HG03575 (cell line): ENCODE data around the gene BBS1.
"Not testable (repeated sequence)": the region's sequence is repeated elsewhere in the genome, so short reads cannot be mapped to it uniquely, and the experiment has no call there.

ENCODE experiments used
- ATAC-seq: cut with Tn5 transposase; IDR thresholded peaks from one replicate; pipeline ENCODE4 v1.9.1; 2021; ENCODE audit not compliant: unreplicated experiment, insufficient number of reproducible peaks, low FRiP score; ENCODE audit errors: extremely low read depth

BBS1 gene

DNA sequence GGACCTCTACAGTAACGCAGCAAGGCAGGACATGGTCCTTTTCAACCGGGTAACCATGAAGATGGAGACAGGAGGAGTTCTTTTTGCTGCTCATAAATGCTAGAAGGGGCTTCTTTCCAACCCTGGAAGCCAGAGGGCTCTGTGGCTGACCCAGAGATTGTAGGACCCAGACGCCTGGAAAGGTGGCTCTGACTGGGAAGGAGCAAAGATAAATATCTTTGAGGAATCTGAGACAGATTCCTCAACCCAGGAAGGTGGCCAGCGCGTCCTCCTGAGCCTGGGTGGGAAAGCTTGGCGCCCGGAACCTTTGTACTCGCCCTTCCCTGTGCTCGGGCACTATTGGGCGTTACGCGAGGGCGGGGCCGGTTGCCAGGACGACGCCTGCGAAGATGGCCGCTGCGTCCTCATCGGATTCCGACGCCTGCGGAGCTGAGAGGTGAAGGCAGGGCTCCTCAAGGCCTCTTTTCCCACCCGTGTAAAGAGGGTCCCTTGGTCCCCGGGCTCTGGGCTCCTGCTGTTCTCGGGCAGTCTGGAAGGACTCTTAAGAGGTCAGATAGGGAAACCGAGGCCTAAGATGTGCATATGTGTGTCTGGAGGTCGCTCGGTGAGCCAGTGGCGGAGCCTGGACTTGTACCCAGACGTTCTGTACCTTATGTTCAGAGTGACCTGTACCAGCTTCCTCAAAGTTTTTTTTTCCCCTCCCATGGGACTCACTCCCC, at the start of gene BBS1:
Gene BBS1, plus strand, starts transcription at position 365 of the 719 bp plus-strand sequence. Its CDS starts 25 bp downstream, at position 390.
- no peak for ATAC-seq

DNA sequence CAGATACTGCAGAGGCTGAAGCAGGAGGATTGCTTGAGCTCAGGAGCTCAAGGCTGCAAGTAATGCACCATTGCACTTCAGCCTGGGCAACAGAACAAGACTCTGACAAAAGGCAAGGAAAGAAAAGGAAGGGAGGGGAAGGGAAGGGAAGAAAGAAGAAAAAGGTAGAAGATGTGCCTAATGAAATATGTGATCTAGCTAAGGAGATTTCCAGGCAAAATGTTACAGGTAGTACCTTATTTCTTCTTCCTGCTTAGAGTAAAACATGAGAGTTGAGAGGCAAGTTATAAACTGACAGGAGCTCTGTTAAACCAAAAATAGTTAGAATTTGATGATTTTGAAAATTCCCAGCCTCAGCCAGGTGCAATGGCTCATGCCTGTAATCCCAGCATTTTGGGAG, 48.4 kb upstream of the BBS1 start:
- ATAC-seq = no peak

DNA sequence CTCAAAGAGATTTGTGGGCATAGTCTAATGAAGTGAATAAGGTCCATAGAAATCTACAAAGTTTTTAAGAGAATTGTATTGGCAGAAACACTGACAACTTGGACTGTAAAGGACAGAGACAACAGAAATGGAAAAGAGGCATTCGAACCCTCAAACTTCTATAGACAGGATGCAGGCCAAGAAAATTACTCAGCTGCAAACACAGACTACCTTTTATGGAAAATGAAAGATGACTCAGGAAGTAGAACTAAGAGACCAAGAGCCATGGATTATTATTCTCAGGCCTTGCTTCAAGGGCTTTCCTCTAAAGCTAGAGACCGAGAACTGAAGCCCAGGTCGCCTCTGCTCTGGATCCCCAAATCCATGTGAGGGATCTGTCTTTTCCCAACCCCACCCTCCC, 47.5 kb upstream of the BBS1 start:
- no peak for ATAC-seq

DNA sequence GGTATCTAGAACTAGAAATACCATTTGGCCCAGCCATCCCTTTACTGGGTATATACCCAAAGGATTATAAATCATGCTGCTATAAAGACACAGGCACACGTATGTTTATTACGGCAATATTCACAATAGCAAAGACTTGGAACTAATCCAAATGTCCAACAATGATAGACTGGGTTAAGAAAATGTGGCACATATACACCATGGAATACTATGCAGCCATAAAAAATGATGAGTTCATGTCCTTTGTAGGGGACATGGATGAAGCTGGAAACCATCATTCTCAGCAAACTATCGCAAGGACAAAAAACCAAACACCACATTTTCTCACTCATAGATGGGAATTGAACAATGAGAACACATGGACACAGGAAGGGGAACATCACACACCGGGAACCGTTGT, 46.3 kb upstream of the BBS1 start:
- not testable (repeated sequence) for ATAC-seq

DNA sequence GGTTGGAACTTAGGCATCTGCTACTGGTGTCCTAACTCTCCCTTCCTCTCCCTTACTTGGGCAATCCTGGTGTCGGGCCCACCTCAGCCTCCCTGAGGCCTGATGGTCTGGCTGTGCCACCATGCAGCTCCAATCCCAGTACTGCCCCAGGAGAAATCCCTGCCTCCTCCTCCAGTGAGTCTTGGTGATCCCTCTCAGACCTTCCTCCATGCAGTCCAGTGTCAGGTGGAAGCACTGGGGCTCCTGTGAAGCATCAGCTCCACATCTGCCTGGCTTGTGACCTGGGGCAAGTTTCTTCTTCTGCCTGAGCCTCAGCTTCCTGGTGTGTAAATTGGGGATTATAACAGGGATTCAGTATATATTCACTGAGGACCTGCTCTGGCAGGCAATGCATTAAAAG, 45.5 kb upstream of the BBS1 start:
- ATAC-seq = no peak

DNA sequence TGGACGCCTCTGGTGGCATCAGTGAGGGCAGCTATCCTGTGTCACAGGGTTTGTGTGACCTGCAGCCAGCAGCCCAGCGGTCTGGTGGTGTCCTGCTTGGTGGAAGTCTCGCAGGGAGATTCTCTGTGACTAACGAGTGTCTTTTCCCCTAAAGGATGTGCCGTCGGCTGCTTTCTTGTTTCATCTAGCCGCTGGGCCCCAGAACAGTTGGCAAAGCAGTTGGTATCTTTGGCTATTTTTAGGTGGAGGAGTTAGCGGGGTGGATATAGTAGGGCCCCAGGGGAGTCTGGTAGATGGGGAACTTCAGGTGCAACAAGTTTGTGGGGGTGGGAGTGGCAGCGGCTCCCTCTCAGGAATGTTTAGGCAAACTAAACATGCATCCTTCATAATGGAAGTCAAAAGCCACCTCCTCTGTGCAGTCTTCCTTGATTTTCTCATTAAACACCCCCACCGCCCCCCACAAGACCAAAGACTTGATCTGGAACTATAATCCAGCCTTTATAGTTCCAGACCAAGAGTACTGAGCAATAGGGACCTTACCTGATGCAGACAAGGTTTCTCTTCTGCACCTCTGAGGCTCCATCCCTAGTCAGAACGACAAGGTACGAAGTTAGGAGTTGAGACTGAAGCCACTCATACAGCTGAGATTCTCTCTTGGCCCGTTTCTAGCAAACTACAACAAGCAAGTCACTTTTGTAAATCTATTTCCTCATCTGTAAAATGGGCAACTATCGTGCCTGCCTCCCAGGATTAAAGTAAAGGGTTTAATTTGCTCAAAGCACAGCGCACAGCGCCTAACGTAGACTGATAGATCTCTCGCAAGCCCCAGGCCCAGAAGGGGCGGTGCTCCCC, 44.8 kb upstream of the BBS1 start:
- ATAC-seq = no peak

DNA sequence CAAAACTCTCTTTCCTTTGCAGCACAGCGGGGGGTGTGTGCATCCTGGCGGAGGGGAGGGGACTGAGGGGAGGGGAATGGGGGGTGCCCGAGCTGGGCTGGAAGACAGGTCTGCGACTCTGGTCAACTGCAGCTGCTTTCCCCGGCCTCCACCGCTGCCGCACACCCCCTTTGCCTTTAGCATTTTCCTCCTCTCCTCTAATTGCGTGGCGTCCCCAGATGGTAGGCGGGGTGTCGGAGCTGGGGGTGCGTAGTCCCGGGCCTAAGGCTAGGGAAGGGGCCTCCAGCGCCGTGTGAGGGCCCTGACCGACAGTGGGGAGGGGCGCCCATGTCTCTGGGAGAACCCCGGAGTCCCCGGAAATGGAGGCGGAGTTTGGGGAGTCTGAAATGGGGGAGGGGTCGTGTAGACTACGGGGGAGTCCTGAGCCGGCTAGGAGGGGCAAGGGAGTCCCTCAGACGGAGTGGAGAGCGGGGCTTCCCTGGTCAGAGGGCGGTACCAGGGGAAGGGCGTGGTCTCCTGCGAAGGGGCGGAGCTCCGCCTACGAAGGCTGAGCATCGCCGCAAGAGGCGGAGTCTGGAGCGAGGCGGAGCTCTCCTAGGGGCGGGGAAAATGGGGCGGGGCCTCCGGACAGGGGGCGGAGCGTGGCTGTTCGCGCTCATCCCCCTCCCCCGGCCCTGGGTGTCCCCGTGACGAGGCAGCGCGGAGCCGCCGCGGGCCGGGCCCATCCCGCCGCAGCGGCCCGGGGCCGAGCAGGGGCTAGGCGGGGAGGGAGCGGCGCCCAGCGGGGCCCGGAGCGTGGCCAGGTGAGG, 44.0 kb upstream of the BBS1 start, which contains the start of gene PELI3:
Gene PELI3, plus strand, starts transcription at position 681 of the 809 bp plus-strand sequence. CDS start 1,224 bp downstream, outside the sequence.
- no peak for ATAC-seq

DNA sequence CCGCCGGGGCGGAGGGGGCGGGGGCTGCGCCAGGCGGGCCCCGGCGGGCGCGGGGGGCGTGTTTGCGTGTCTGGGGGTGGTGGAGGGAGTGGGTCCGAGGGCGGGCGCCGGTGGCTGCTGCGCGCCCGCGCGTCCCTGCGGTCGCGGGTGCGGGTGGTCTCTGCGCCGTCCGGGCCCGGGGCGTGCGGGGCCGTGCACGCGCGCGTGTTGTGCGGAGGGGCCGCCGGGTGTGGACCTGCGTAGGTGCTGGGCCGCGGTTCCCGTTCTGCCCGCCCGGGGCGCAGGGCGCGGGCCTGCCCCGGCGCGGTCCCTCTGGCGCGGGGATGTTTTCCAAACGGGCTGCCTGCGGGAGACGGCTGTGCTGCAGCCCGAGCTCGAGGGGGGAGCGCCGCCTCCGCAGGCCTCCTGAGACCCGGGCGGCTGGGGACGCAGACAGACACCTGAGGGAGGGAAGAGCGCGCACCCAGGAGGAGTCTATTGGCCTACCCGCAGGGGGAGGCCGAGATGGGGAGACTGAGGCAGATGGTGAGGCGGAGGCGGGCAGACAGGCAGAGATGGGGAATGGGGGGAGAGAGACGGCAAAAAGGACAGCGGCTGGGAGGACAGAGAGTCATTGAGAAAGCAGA, 43.3 kb upstream of the BBS1 start:
- no peak for ATAC-seq

DNA sequence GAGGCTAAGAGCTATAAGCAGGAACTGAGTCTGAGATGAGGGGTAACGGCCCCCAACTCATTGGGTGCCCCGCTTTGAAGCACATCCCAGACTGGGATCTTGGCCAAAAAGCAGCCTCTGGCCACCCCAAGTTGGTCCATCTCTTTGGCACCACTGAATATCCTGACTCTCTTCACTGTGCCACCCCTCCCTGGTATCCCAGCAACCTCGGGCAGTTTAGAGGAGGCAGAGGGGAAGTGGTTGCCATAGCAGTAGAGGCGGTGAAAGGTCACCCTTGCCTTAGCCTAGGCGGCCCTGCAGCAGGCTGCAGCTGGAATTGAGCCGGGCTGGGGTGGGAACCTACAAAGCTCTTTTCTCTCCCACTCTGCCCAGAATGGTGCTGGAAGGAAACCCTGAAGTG, 42.7 kb upstream of the BBS1 start:
- ATAC-seq = no peak

DNA sequence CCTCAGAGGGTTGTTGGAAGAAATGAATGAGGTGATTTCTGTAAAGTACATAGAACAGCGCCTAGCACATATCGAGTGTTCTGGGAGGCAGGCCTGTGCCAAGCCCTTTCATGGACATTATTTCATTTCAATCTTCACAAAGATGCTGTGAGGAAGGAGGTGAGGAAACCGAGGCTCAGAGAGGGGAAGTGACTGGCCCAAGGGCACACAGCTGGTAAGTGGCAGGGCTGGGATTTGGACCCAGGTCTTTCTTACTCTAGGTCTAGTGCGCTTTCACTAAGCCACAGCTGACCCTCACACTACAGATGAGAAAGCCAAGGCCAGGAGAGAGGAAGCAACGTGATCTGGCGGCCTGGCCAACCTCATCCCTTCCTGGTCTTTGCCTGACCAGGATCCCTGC, 41.7 kb upstream of the BBS1 start:
- no peak for ATAC-seq

DNA sequence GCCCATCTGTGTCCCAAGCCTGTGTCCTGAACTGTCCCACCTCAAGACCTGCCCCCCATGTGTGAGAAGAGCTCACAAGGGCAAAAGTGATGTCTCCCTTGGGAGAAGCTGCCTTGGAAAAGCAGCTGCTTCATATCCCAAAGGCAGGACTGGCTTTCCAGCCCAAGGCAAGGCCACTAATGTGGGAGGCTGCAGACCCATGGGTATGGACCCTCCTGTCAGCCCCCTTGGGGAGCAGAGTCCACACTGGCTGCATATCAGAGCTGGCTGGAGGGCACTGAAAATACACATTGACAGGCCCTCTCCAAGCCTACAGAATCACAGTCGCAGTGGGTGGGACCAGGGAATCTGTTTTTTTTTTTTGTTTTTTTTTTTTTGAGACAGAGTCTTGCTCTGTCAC, 41.0 kb upstream of the BBS1 start:
- ATAC-seq = no peak

DNA sequence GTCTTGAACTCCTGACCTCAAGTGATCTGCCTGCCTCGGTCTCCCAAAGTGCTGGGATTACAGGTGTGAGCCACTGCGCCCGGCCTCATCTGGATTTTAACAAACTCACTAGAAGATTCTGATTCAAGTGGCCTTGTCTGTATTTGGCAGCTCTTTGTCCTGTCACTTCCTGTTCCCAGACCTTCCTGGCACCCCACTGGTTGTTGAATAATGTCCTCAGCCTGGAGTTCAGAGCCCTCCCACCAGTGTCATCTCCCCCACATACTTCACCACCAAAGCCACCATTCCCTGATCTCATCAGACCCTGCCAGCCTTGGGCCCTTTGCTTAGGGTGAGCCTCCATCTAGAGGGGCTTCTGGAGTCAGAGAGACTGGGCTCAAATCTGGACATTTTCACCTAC, 40.4 kb upstream of the BBS1 start:
- no peak for ATAC-seq

DNA sequence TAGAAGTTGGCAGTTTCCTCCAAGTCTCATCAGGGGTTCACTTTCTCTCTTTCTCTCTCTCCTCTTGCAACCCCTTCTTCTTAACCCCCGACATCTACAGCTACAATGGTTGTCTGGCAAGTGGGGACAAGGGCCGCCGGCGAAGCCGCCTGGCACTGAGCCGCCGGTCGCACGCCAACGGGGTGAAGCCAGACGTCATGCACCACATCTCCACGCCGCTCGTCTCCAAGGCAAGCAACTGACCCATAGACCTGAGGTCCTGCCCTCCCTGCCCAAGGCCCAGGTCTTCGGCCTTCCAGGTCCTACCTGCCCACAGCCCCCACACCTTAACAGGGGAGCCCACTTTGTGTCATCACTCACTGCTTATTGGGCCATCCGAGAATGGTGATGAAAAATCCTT, 39.3 kb upstream of the BBS1 start:
- ATAC-seq = no peak

DNA sequence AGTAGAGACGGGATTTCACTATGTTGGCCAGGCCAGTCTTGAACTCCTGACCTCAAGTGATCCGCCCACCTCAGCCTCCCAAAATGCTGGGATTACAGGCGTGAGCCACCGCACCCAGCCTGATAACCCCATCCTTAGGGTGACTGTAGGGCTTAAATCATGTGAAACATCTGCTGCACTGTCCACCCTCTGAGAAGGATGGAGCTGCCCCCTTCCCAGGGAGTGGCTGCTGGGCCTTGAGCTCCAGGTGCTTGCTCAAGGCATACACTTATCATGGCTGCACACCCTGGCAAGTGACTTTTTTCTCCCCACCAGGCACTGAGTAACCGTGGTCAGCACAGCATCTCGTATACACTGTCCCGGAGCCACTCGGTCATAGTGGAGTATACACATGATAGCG, 38.4 kb upstream of the BBS1 start:
- ATAC-seq = no peak

DNA sequence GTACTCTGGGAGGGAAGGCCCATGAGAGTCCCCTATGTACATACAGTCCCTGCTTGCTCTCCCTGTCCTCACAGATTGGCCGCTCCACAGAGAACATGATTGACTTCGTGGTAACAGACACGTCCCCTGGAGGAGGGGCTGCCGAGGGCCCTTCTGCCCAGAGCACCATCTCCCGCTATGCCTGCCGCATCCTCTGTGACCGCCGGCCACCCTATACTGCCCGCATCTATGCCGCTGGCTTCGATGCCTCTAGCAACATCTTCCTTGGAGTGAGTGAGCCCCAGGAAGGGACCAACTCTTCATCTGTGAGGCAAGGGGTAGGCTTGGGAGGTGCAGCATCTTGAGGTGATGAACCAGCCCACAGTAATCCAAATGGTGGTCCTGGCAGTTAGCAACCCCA, 37.3 kb upstream of the BBS1 start:
- no peak for ATAC-seq

DNA sequence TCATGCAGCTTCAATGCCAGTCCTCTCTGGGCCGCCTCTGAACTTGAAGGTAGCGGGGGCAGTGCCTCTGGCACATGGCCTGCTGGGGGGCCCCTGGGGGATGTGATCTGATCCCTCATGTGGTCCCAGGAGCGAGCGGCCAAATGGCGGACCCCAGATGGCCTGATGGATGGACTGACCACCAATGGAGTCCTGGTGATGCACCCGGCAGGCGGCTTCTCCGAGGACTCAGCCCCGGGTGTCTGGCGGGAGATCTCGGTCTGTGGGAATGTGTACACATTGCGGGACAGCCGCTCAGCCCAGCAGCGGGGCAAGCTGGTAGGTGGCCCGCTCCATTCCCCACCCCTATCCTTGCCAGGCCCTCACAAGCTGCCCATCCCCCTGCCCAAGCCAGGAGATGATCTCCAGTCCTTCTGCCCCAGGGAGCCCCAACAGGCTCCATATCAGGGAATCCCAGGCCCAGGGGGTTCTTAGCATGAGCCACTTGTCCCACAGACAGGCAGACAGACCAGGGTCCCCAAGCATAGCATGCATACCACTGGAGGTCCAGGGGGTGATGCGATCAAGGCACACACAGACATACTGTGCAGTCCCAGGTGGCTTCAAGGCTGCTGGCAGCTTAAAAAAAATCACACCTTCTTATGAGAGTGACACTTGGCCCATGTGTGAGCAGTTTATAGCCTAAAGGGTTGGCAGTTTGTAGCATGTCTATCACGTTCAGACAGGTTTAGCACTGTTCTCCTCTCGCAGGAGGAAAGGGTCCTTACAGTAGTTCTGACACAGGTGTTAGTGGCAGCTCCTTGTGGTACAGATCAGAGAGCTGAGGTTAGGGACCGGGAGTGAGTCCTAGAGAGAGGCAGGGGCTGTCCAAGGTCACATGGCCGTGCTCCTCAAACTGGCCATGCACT, 36.6 kb upstream of the BBS1 start:
- no peak for ATAC-seq

DNA sequence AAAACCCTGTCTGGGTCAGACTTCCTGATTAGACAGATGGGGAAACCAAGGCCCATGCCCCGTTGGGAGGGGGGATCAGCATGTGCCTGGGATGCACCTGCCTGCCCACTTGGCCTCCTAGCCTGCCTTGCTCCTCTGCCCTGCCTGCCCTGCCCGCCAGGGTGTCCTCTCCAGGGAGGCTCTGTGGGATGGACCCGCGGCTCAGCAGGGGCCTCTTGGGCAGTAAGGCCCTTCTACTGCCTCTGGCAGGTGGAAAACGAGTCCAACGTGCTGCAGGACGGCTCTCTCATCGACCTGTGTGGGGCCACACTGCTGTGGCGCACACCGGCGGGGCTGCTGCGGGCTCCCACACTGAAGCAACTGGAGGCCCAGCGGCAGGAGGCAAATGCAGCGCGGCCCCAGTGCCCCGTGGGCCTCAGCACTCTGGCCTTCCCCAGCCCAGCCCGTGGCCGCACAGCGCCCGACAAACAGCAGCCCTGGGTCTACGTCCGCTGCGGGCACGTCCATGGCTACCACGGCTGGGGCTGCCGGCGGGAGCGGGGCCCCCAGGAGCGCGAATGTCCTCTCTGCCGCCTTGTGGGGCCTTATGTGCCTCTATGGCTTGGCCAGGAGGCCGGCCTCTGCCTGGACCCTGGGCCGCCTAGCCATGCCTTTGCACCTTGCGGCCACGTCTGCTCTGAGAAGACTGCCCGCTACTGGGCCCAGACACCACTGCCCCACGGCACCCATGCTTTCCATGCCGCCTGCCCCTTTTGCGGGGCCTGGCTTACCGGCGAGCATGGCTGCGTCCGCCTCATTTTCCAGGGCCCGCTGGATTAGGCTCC, 34.9 kb upstream of the BBS1 start:
- no peak for ATAC-seq
